ENCODE data around the gene CAMTA1.

CAMTA1 gene

DNA sequence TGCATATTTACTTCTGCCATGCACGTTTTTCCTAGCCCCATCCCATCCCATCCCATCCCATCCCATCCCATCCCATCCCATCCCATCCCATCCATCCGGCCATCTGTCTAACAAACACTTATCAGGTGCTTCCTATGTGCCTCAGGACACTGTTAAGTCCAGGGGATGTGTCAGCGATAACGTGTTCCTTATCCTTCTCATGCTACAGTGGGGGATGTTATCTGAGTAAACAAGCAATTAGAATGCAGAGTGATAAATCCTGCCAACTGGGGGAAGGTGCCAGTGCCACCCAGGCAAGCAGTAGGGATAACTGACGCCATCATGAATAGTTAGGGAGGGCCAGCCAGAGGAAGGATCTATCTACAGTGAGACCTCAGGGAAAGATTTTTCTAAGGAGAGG lies 304.2 kb downstream of the CAMTA1 start:
- no peak overlapping the region for H3K4me3 ChIP-seq (ENCODE audit: low read depth, low read length)
- TF ChIP-seq, protein P1, sequence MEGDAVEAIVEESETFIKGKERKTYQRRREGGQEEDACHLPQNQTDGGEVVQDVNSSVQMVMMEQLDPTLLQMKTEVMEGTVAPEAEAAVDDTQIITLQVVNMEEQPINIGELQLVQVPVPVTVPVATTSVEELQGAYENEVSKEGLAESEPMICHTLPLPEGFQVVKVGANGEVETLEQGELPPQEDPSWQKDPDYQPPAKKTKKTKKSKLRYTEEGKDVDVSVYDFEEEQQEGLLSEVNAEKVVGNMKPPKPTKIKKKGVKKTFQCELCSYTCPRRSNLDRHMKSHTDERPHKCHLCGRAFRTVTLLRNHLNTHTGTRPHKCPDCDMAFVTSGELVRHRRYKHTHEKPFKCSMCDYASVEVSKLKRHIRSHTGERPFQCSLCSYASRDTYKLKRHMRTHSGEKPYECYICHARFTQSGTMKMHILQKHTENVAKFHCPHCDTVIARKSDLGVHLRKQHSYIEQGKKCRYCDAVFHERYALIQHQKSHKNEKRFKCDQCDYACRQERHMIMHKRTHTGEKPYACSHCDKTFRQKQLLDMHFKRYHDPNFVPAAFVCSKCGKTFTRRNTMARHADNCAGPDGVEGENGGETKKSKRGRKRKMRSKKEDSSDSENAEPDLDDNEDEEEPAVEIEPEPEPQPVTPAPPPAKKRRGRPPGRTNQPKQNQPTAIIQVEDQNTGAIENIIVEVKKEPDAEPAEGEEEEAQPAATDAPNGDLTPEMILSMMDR (IDR thresholded peaks at IDR 0.05; ENCODE audit: borderline replicate concordance, insufficient read depth, low read depth, low read length): no peak

DNA sequence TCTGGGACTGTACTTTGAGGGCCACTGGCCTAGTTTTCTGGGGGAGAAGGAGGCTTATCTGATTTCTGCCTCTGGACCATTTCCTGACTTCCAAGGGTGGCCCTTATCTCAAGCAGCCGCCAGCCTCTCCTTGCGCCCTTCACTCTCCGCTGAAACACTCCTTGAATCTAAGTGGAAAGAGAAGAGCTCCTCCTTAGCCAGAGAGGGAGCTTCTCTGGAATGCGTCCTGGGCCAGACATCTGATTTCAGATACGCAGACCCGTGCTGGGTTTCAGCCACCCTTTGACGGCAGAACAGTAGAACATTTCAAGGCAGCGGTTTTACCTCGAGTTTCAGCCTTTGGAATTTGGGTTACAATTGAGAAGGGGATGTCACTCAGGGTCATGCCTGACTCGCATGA lies 308.0 kb downstream of the CAMTA1 start:
- no peak overlapping the region for H3K4me3 ChIP-seq (ENCODE audit: low read depth, low read length)
- TF ChIP-seq, protein P1 (IDR thresholded peaks at IDR 0.05; ENCODE audit: borderline replicate concordance, insufficient read depth, low read depth, low read length): no peak

GRCh38 chr1:7094086-7094485 lies 308.8 kb downstream of the CAMTA1 start:
- TF ChIP-seq, protein P1 (IDR thresholded peaks at IDR 0.05; ENCODE audit: borderline replicate concordance, insufficient read depth, low read depth, low read length): no peak

GRCh38 chr1:7094509-7094908 lies 309.3 kb downstream of the CAMTA1 start:
- TF ChIP-seq, protein P1 (IDR thresholded peaks at IDR 0.05; ENCODE audit: borderline replicate concordance, insufficient read depth, low read depth, low read length): no peak
- no peak overlapping the region for H3K4me3 ChIP-seq (ENCODE audit: low read depth, low read length)

More at GRCh38 chr1:7094086-7094485, 308.8 kb downstream of the CAMTA1 start:
- no peak overlapping the region for H3K4me3 ChIP-seq (ENCODE audit: low read depth, low read length)

- no peak overlapping the region for H3K4me3 ChIP-seq (ENCODE audit: low read depth, low read length)
- TF ChIP-seq, protein P1 (IDR thresholded peaks at IDR 0.05; ENCODE audit: borderline replicate concordance, insufficient read depth, low read depth, low read length): no peak
Observed at GRCh38 chr1:7095343-7095964, 310.2 kb downstream of the CAMTA1 start.

DNA sequence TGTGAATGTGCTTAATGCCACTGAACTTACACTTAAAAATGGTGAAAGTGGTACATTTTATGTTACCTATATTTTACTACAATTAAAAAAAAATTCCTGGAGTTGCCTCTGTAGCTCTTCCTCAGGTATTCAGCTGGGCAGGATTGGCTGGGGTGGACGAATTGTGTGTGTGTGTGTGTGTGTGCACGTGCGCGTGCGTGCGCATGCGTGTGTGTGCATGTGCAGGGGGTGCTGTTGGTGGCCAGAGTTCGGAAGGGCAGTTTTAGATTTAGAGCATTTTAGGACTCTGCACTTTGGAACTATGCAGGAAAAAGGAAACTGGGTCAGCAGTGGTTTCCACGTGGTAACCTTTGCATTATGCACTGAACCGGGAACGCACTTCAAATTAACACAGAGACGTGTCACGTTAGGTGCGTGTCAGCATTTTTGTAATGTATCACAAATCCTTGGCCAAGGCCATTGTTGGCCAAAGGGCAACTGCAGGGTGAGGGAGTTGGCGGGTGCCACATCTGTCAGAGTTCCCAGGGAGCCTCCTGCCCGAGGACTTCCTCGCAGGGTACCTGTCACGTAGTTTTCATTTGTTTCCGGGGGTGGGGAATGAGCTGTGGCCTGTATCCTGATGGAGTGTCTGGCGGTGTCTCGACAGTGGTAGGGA lies 312.8 kb downstream of the CAMTA1 start:
- TF ChIP-seq, protein P1 (IDR thresholded peaks at IDR 0.05; ENCODE audit: borderline replicate concordance, insufficient read depth, low read depth, low read length): no peak
- H3K4me3 ChIP-seq (ENCODE audit: low read depth, low read length): no peak overlapping the region

DNA sequence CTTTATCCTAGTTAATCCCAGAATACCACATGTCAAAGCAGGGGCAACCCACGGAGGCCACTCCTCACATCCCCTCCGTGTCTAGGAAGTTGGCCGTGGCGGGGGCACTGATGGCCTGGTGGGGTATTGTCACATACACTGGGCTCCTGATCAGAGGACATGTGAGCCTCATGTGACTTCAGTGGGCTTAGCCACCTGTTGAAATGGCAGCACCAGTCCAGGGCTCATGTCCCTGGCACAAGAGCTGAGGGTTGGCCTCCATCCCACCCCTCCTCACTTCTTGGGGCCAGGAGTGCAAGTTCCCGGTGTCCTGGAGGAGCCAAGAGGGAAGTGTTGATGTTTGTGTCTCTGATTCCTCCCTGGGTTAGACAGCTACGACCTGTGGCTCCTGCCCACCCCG lies 313.4 kb downstream of the CAMTA1 start:
- TF ChIP-seq, protein P1 (IDR thresholded peaks at IDR 0.05; ENCODE audit: borderline replicate concordance, insufficient read depth, low read depth, low read length): no peak
- H3K4me3 ChIP-seq (ENCODE audit: low read depth, low read length): no peak overlapping the region
